Thyroid gland (tissue), 4 donors: ENCODE results near the gene SDR42E2.

Experiments used
- CTCF ChIP-seq, 6 experiments: fragments of 200-600 bp in 3 of 6; fragments of 450-650 bp in 3 of 6; sonication (generic) in 3 of 6; IDR thresholded peaks; one replicate each; pipeline ENCODE4 v1.5.1; 2016 to 2019; ENCODE audit warnings: antibody characterized with exemption in 6 of 6, mild to moderate bottlenecking in 2 of 6, inconsistent platforms in 1 of 6, moderate library complexity in 1 of 6
- POLR2A ChIP-seq, 2 donors: fragments of 450-650 bp; IDR thresholded peaks; one replicate each; pipeline ENCODE4 v1.6.1; 2017; ENCODE audit warnings: antibody characterized with exemption in 2 of 2, mild to moderate bottlenecking in 2 of 2, moderate library complexity in 1 of 2

GRCh38 chr16:22235839-22236745 is 73.8 kb downstream of the SDR42E2 start:
- no peak for TF ChIP-seq CTCF (IDR thresholded peaks at IDR 0.05)
- no peak for TF ChIP-seq POLR2A (IDR thresholded peaks at IDR 0.05)
